ENCODE data around the gene TYW5. TPM values are rescaled to one million over a fixed set of nuclear protein-coding genes. Genes with fewer than 3 reads are reported as not detected.

Gene TYW5
- total and polyA plus RNA-seq, 2 donors (not counting 1 experiment from before 2014, with no cell fraction given), result 5.8 to 10.1 TPM

DNA sequence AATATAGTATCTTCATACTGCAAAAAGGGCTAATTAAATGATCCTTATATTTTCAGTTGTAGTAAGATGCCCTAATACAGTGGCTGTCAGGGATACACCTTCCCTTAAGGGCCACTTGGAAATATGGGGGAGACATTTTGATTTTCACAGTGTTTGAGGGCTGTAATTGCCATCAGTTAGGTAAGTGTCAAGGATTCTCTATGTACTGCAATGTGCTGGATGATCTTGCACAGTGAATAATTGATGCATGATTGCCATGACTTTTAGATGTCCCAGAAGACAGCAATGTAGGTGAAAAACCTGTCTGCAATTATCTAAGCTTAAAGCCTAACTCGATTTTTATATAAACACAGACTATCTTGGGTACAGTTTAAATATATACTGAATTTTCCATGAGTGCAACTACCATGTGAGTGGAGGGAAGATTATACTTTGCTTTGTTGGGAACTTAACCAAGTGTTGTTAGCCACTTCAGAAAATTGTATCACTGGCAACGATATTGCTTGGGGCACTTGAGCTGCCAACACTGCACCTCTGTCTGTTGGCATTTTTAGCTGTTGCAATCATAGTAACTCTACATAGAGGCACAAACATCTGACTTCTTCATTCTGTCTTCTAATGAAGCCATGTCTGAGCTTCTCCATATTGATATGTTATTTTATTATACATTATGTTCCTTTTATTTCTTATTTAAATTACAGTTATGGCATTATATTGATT lies 45.3 kb upstream of the TYW5 start:
- Histone ChIP-seq H3K79me2 (ENCODE audit: control insufficient read depth, insufficient read depth, low read length) (no peaks in the 10 kb centered on the region), H3K4me2 (ENCODE audit: extremely low read depth, insufficient read depth, low read length) (no peak overlapping the region), H2AFZ (ENCODE audit: low read length) (no peak overlapping the region), H3K9me3 (ENCODE audit: control insufficient read depth, insufficient read depth, low read depth, low read length) (no peaks in the 10 kb centered on the region), H3K36me3 (ENCODE audit: control insufficient read depth, insufficient read depth, low read length) (no peaks in the 10 kb centered on the region), H3K27ac (ENCODE audit: insufficient read depth, low read length) (no peak overlapping the region), H4K20me1 (ENCODE audit: control insufficient read depth, extremely low read depth, insufficient read depth, low read length) (no peaks in the 10 kb centered on the region), H3K4me3 (replicated peaks in 1 of 4; ENCODE audit: control extremely low read depth in 1 of 4, insufficient read depth in 1 of 4, low read depth in 3 of 4, low read length in 4 of 4) (no peak overlapping the region), H3K4me1 (ENCODE audit: control insufficient read depth, extremely low read depth, insufficient read depth, low read length) (no peaks in the 10 kb centered on the region), H3K27me3 (ENCODE audit: control insufficient read depth, insufficient read depth, low read length) (peaks cover 4% of the 10 kb centered on the region), H3K9ac (ENCODE audit: insufficient read depth, low read length) (no peak overlapping the region)
- TF ChIP-seq, protein P1, sequence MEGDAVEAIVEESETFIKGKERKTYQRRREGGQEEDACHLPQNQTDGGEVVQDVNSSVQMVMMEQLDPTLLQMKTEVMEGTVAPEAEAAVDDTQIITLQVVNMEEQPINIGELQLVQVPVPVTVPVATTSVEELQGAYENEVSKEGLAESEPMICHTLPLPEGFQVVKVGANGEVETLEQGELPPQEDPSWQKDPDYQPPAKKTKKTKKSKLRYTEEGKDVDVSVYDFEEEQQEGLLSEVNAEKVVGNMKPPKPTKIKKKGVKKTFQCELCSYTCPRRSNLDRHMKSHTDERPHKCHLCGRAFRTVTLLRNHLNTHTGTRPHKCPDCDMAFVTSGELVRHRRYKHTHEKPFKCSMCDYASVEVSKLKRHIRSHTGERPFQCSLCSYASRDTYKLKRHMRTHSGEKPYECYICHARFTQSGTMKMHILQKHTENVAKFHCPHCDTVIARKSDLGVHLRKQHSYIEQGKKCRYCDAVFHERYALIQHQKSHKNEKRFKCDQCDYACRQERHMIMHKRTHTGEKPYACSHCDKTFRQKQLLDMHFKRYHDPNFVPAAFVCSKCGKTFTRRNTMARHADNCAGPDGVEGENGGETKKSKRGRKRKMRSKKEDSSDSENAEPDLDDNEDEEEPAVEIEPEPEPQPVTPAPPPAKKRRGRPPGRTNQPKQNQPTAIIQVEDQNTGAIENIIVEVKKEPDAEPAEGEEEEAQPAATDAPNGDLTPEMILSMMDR (conservative IDR thresholded peaks at IDR 0.05 in 1 of 2, IDR thresholded peaks at IDR 0.05 in 1 of 2; ENCODE audit: low read depth in 1 of 2, low read length in 2 of 2), result no peak
- no peak for TF ChIP-seq EZH2 (IDR thresholded peaks at IDR 0.05; ENCODE audit: low read length, missing control alignments)
- DNase-seq (ENCODE audit: low read depth in 2 of 2), result no peak

DNA sequence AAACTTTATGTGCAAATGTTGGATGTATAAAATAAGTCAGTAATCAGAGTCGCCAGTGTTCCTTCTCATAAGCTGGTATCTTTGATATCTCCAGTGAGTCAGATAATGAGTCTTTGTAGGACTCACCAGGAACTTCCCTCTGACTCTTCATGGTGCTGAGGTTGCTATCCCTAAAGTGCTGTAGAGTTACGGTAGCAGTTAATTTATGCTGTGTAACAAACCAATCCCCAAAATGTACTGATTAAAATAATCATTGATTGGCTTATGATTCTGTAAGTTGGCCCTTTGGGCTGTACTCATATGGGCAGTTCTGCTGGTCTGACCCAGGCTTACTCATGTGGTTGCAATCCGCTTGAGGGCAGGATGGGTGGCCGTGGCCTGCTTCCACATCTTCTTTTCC lies 43.9 kb upstream of the TYW5 start:
- H3K79me2 ChIP-seq (ENCODE audit: control insufficient read depth, insufficient read depth, low read length), result no peaks in the 10 kb centered on the region
- no peak overlapping the region for H3K27ac ChIP-seq (ENCODE audit: insufficient read depth, low read length)
- DNase-seq (ENCODE audit: low read depth in 2 of 2), result no peak
- H3K4me3 ChIP-seq (replicated peaks in 1 of 4; ENCODE audit: control extremely low read depth in 1 of 4, insufficient read depth in 1 of 4, low read depth in 3 of 4, low read length in 4 of 4), result no peak overlapping the region
- no peak overlapping the region for H3K4me2 ChIP-seq (ENCODE audit: extremely low read depth, insufficient read depth, low read length)
- no peaks in the 10 kb centered on the region for H4K20me1 ChIP-seq (ENCODE audit: control insufficient read depth, extremely low read depth, insufficient read depth, low read length)
- no peak overlapping the region for H3K9ac ChIP-seq (ENCODE audit: insufficient read depth, low read length)
- H3K4me1 ChIP-seq (ENCODE audit: control insufficient read depth, extremely low read depth, insufficient read depth, low read length), result no peaks in the 10 kb centered on the region
- peaks cover 4% of the 10 kb centered on the region for H3K27me3 ChIP-seq (ENCODE audit: control insufficient read depth, insufficient read depth, low read length)
- H3K9me3 ChIP-seq (ENCODE audit: control insufficient read depth, insufficient read depth, low read depth, low read length), result no peaks in the 10 kb centered on the region
- H2AFZ ChIP-seq (ENCODE audit: low read length), result no peak overlapping the region
- TF ChIP-seq, protein P1 (conservative IDR thresholded peaks at IDR 0.05 in 1 of 2, IDR thresholded peaks at IDR 0.05 in 1 of 2; ENCODE audit: low read depth in 1 of 2, low read length in 2 of 2), result no peak
- TF ChIP-seq EZH2 (IDR thresholded peaks at IDR 0.05; ENCODE audit: low read length, missing control alignments), result no peak
- H3K36me3 ChIP-seq (ENCODE audit: control insufficient read depth, insufficient read depth, low read length), result no peaks in the 10 kb centered on the region

DNA sequence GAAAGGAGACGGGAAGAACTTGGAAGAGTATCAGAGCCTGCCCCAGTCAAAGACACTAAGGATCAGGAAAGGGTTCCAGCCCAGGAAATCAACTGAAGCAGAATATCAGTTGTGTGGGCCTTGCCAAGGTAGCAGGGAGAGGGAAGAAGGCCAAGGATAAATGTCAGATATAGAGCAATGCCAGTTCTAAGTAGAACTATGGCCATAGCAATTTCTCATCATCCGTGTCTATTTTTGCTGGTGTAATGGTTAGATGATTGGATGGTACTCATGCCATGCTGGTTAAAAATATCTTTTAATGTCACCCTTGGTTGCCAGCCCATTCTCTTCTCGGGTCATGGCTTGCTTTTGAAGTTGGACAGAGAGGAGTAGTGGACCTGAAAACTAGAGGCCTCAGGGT lies 42.0 kb upstream of the TYW5 start:
- Histone ChIP-seq H3K4me3 (replicated peaks in 1 of 4; ENCODE audit: control extremely low read depth in 1 of 4, insufficient read depth in 1 of 4, low read depth in 3 of 4, low read length in 4 of 4) (no peak overlapping the region), H3K4me1 (ENCODE audit: control insufficient read depth, extremely low read depth, insufficient read depth, low read length) (no peaks in the 10 kb centered on the region), H3K9ac (ENCODE audit: insufficient read depth, low read length) (no peak overlapping the region), H3K27ac (ENCODE audit: insufficient read depth, low read length) (no peak overlapping the region), H4K20me1 (ENCODE audit: control insufficient read depth, extremely low read depth, insufficient read depth, low read length) (no peaks in the 10 kb centered on the region), H3K27me3 (ENCODE audit: control insufficient read depth, insufficient read depth, low read length) (no peaks in the 10 kb centered on the region), H3K79me2 (ENCODE audit: control insufficient read depth, insufficient read depth, low read length) (no peaks in the 10 kb centered on the region), H3K9me3 (ENCODE audit: control insufficient read depth, insufficient read depth, low read depth, low read length) (no peaks in the 10 kb centered on the region), H3K4me2 (ENCODE audit: extremely low read depth, insufficient read depth, low read length) (no peak overlapping the region), H3K36me3 (ENCODE audit: control insufficient read depth, insufficient read depth, low read length) (no peaks in the 10 kb centered on the region), H2AFZ (ENCODE audit: low read length) (no peak overlapping the region)
- TF ChIP-seq EZH2 (IDR thresholded peaks at IDR 0.05; ENCODE audit: low read length, missing control alignments), result no peak
- TF ChIP-seq, protein P1 (conservative IDR thresholded peaks at IDR 0.05 in 1 of 2, IDR thresholded peaks at IDR 0.05 in 1 of 2; ENCODE audit: low read depth in 1 of 2, low read length in 2 of 2), result no peak
- DNase-seq (ENCODE audit: low read depth in 2 of 2), result no peak

All from fibroblast of lung (primary cell).